D721Med (cell line): ENCODE results near the gene PHF1.

Source experiments
- DNase-seq: peaks from one replicate; pipeline ENCODE4 v3.0.0; 2011; ENCODE audit warnings: low spot score; ENCODE audit not compliant: insufficient read length
- FAIRE-seq: peaks from 2 replicates; lab custom pipeline; 2011; peaks lifted over from hg19 to GRCh38; lab: Jason Lieb, UNC
- CTCF ChIP-seq: IDR thresholded peaks from 2 replicates; pipeline ENCODE4 v1.5.1; 2012; ENCODE audit warnings: mild to moderate bottlenecking, control low read depth; ENCODE audit not compliant: insufficient read depth; ENCODE audit errors: missing control alignments

Gene PHF1

GRCh38 chr6:33440649-33441309 lies 30.0 kb downstream of the PHF1 start:
- TF ChIP-seq CTCF, result no peak
- FAIRE-seq, result no peak
- no peak for DNase-seq

- DNase-seq (no peak), FAIRE-seq (no peak)
- TF ChIP-seq CTCF, result no peak
Observed at GRCh38 chr6:33441457-33441856, 30.6 kb downstream of the PHF1 start.

- DNase-seq, result no peak
- FAIRE-seq, result no peak
- TF ChIP-seq CTCF, result no peak
Observed at GRCh38 chr6:33442283-33442682, 31.5 kb downstream of the PHF1 start.

- FAIRE-seq (no peak), DNase-seq (no peak)
- TF ChIP-seq CTCF, result no peak
Observed at GRCh38 chr6:33443025-33443424, 32.2 kb downstream of the PHF1 start.

- no peak for DNase-seq
- TF ChIP-seq CTCF, result no peak
- no peak for FAIRE-seq
Observed at GRCh38 chr6:33443619-33444504, 33.0 kb downstream of the PHF1 start.

- DNase-seq, result no peak
- FAIRE-seq, result no peak
- TF ChIP-seq CTCF, result no peak
Observed at GRCh38 chr6:33445119-33445603, 34.3 kb downstream of the PHF1 start.
